DMS79 treated with DMSO at 0.1 percent for 48 hours (cell line): ENCODE results near the gene CYP26B1.

Experiments
- DNase-seq: peaks from one replicate; lab custom pipeline; 2025; lab: John Stamatoyannopoulos, UW

Gene CYP26B1

GRCh38 chr2:72082021-72082601 is 65.6 kb downstream of the CYP26B1 start:
- no peak for DNase-seq

- no peak for DNase-seq
Observed at GRCh38 chr2:72081451-72081850, 66.2 kb downstream of the CYP26B1 start.

- DNase-seq: peak; percentile 7
Observed at GRCh38 chr2:72080286-72081145, 67.1 kb downstream of the CYP26B1 start.
